HG03469 (cell line): ENCODE measurements around the gene HINFP.
"Not testable (repeated sequence)": the region's sequence is repeated elsewhere in the genome, so short reads cannot be mapped to it uniquely, and the experiment has no call there.

ENCODE experiments used
- ATAC-seq: cut with Tn5 transposase; IDR thresholded peaks from one replicate; pipeline ENCODE4 v1.9.1; 2021; ENCODE audit warnings: mild to moderate bottlenecking, moderate library complexity, moderate number of reproducible peaks; ENCODE audit not compliant: unreplicated experiment

HINFP gene

GRCh38 chr11:119181677-119182412 lies 60.5 kb downstream of the HINFP start:
- ATAC-seq, result no peak

- ATAC-seq, result not testable (repeated sequence)
Measured at GRCh38 chr11:119184399-119184798, 63.0 kb downstream of the HINFP start.
